ENCODE data around the gene NPAS3.

The NPAS3 gene

GRCh38 chr14:33016613-33017012, 77.9 kb downstream of the NPAS3 start:
- DNase-seq (ENCODE audit: low spot score), result no peak

DNA sequence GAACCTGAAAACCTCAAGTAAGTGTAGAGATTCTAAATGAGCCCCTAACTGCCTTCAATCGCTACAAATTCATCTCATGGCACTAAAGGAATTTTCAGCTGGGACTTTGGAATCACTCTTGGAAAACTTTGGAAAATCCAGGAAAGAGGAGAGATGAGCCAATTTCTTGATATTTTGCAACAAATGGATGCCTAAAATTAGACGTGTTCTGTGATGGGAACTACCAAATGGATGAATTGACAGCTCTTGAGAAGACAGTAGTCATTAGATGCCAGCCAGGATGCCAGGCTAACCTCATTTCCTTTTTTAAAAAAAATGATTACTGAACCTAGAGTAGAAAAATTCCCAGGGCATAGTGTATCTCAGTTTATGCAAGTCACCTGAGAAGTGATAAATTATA, 78.3 kb downstream of the NPAS3 start:
- DNase-seq (ENCODE audit: low spot score), result no peak

DNA sequence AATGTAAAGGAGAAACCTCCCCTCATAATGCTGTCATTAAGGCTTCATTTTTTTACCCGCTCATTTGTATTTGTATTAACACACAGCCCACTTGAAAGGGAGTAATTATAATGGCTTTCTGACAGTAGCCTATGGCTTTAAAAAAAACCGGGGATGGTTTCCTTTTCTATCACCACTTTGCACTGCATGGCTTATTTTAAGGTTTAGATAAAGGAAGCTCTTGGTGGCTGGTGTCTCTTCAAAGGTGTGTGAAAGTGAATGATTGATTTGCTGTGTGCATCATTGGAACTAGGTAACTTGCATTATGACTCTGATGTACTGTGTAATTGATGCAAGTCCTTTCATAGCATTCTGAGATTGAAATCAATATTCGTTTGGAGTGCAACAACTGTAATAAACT, 80.7 kb downstream of the NPAS3 start:
- DNase-seq (ENCODE audit: low spot score), result no peak

- DNase-seq (ENCODE audit: low spot score), result no peak
Observed at GRCh38 chr14:33026850-33027430, 88.3 kb downstream of the NPAS3 start.

DNA sequence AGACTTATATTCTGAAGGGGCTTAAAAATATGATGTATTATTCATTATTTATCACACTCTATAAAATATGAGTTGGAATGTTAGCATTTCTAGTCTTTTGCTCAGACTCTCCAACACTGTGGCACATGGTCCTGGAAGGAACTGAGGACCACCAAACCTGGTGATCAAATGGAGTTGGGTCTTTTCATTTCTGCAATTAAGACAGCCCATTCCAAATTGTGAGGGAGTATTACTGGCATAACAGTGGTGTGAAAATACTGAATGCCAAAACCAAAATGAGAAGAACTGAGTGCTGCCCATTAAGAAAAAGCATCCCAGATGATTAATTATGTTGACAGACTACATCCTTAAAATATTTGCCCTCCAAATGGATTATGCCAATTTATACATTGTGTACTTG, 90.8 kb downstream of the NPAS3 start:
- no peak for DNase-seq (ENCODE audit: low spot score)

DNA sequence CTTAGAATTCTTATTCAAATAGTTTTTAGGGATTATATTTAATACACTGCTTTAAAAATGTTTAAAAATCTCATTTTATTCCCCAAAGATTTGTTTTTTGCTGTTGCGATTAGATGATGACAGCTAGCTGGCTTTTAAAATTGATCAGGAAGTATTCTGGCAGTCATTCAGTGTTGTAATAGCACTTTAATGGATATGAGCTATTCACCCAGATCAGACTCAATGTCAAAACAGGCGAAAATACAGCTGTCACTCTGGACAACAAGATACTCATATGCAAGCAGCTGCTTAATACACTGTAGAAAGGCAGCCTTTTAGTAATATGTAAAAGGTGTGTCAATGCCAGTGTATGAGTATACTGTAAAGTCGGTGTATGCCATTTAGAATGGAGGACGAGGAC, 91.7 kb downstream of the NPAS3 start:
- DNase-seq (ENCODE audit: low spot score), result no peak

DNA sequence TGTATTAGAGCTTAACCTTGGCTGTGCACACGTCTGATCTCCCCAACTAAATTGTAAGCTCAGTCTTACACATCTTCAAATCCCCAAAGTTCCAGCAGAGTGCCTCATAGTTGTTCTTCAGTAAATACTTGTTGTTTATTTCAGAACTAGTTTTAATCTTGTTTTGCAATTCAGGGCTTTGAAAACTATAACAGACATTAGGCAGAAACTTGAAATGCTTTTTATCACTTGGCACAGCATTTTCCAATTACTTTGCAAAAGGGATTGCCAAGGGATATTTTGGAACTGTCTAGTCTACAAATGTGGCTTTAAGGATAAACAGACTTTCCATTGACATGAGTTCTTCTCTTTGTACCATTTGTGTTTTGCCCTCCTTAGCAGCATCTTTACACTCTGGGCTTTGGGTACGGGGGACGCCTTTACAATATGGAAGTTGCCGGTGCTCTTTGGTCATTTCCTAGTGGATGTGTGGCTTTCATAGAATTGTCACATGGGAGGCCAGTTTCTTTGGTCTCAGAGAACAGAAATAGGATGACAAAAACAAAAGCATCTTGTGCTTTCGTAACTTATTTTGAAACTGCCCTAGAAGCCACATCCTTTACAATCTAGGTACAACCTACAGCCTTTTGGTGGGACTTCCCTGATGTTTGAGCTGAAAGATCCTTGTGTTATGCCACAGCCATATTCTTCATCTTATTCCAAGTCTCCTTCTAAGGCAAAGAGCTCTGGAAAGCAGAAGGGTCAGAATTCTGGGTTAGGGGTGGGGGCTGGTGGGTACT, 96.9 kb downstream of the NPAS3 start:
- no peak for DNase-seq (ENCODE audit: low spot score)

- no peak for DNase-seq (ENCODE audit: low spot score)
Observed at GRCh38 chr14:33039311-33039710, 100.6 kb downstream of the NPAS3 start.

DNA sequence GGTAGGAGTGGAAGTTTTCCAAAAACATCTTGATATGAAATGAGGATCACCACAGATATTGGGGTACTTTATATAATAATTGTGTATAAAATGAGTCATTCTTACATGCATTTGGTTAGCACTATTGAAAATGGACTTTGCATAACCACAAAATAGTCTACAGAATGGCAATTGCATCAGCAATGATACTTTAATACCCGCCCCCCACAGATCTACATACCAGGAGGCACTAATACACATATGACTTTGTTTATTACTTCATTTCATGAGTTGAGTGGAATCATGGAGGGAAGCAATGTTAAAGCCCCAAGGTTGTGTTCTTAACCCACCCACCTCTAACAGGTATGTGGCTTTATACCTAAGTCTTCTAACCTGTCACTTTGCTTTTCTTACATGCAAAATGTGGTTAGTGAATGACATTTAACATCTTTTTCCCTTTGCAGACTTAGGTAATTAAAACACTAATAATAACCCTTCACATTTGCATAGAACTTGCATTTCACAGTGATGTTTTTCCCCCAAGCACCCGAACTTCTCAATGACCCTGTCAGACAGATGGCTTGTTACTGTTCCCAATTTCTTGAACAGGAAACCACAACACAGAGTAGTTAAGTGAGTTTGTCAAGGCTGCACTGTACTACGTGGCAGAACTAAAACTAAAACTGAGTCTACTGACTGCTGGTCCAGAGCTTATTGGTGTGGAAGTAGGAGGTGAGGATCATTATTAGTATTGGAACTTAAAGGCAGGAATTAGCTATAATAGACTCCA, 101.9 kb downstream of the NPAS3 start:
- DNase-seq (ENCODE audit: low spot score), result no peak

GRCh38 chr14:33042591-33042990, 103.9 kb downstream of the NPAS3 start:
- no peak for DNase-seq (ENCODE audit: low spot score)

- DNase-seq (ENCODE audit: low spot score), result no peak
Observed at GRCh38 chr14:33045760-33046159, 107.1 kb downstream of the NPAS3 start.

DNA sequence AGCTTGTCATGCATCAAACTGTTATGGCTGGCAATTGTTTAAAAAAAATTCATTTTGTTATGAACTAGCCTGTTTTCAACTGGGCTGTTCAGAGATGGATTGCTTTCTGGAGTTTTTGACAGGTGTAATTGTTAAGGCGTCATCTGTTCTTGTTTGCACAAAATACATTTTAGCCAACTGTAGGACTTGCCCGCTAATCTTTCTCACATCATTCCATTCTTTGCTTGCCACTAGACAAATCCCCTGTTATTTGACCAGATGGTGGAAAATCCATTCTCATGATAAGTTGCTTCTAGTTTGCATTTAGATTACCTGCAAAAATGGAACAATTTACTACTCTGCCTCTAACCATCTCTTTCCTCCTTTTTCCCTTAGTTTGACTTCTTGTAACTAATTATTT, 114.3 kb downstream of the NPAS3 start:
- no peak for DNase-seq (ENCODE audit: low spot score)

- DNase-seq (ENCODE audit: low spot score), result no peak
Observed at GRCh38 chr14:33056213-33056612, 117.5 kb downstream of the NPAS3 start.

GRCh38 chr14:33057585-33057984, 118.9 kb downstream of the NPAS3 start:
- no peak for DNase-seq (ENCODE audit: low spot score)

- DNase-seq (ENCODE audit: low spot score), result no peak
Observed at GRCh38 chr14:33061667-33062325, 123.1 kb downstream of the NPAS3 start.

DNA sequence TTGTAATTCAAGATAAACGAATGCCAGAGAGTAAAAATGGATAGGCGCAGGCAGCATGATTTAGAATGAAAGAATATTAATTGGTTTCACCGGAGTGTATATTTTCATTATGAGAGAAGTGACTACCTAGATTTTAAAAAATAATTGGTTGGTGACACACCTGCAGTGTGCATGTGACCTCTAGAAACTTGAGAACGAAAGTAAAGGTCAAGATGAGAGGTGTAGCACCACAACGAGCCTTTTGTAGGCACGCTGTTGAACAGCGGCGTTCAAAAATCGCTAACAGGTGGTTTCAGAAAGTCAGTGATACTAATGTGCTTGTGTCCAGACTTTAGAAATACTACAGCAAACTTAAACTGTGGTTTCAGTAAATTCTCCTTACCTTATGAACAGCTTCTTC, 123.8 kb downstream of the NPAS3 start:
- DNase-seq (ENCODE audit: low spot score), result no peak

DNA sequence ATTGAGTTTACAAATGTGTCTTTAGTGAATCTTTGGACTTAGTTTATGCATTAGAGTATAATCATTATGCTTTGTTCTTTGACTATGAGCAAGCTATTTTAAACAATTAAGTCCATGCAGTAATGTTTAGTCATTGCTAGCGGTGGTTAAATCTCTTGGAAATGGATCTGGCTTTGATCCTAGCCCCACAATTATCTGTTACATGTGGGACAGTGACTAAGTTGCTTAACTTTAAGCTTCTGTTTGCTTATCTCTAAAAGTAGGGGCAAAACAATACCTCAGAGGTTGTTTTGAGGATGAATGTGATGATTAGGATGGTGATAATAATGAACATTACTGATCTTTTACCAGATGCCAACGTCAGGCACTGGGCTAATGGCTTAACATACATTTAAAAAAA, 124.2 kb downstream of the NPAS3 start:
- DNase-seq (ENCODE audit: low spot score), result no peak

- DNase-seq (ENCODE audit: low spot score), result no peak
Observed at GRCh38 chr14:33063521-33063920, 124.8 kb downstream of the NPAS3 start.

- DNase-seq (ENCODE audit: low spot score), result no peak
Observed at GRCh38 chr14:33065634-33066033, 127.0 kb downstream of the NPAS3 start.

DNA sequence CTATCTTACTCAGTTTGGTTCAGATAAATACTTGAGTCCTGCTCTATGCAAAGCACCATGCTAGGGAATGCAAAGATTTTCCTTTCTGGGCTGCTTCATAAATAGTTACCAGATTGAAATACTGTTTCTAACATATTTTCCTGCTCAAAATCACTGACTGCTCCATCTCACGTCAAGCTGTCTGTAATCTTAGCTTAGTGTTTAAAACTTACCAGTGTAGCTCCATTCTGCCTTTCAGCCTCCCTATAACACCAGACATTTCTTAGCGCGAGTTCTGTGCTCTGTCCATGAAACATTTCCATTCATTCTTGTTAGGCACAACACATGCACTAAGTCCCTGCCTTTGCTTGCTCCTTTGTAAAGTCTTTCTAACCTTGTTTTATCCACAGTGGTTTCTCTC, 129.4 kb downstream of the NPAS3 start:
- DNase-seq (ENCODE audit: low spot score), result no peak

DNA sequence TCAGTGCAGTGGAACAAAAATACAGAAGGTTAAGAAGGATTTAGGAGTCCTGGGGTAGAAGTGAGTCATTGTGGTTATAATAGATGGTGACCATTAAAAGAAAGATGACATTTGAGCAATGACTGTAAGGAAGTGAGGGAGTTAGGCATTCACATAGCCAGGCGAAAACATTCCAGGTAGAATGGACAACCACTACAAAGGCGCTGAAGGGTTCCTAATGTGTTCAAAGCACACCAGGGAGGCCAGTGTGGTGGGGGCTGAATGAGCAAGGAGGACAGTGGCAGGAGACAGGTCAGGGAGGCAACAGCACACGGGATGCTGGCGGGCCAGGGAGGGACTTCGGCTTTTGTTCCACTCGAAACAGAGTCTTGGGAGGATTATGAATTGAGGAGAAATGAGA, 129.9 kb downstream of the NPAS3 start:
- DNase-seq (ENCODE audit: low spot score), result no peak

DNA sequence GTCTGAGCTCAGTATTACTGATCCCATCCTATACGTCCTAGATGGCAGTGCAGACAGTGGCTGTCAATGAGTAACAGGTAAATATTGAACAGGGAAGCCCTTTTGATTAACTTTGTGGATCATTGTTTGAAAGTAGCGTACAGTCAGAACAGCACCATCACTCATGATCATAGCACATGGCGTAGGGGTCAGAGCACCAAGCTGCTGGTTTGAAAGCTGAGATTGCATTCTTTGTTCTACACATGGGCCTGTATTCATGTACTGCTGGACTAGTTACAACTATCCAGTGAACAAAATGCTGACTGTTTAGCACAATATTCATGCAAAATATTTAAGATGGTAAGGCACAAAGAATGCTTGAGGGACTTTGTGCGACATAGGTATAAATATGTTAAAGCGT, 131.8 kb downstream of the NPAS3 start:
- no peak for DNase-seq (ENCODE audit: low spot score)

- DNase-seq (ENCODE audit: low spot score), result no peak
Observed at GRCh38 chr14:33073023-33073422, 134.3 kb downstream of the NPAS3 start.
